ENCODE measurements around the gene TMPRSS7.

- TF ChIP-seq, protein P1, sequence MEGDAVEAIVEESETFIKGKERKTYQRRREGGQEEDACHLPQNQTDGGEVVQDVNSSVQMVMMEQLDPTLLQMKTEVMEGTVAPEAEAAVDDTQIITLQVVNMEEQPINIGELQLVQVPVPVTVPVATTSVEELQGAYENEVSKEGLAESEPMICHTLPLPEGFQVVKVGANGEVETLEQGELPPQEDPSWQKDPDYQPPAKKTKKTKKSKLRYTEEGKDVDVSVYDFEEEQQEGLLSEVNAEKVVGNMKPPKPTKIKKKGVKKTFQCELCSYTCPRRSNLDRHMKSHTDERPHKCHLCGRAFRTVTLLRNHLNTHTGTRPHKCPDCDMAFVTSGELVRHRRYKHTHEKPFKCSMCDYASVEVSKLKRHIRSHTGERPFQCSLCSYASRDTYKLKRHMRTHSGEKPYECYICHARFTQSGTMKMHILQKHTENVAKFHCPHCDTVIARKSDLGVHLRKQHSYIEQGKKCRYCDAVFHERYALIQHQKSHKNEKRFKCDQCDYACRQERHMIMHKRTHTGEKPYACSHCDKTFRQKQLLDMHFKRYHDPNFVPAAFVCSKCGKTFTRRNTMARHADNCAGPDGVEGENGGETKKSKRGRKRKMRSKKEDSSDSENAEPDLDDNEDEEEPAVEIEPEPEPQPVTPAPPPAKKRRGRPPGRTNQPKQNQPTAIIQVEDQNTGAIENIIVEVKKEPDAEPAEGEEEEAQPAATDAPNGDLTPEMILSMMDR (IDR thresholded peaks at IDR 0.05), result no peak
- TF ChIP-seq EZH2phosphoT487 (IDR thresholded peaks at IDR 0.05) (no peak), EZH2 (IDR thresholded peaks at IDR 0.05) (no peak)
Measured at GRCh38 chr3:112126511-112126911, 92.0 kb downstream of the TMPRSS7 start.
